Naive thymus-derived CD8-positive, alpha-beta T cell (primary cell): ENCODE results near the gene FOXN3. TPM values are rescaled to one million over a fixed set of nuclear protein-coding genes. Genes with fewer than 3 reads are reported as not detected.
A peak's percentile ranks its signal among the peaks of the same experiment; 100 is the strongest.
"Not testable (repeated sequence)": the region's sequence is repeated elsewhere in the genome, so short reads cannot be mapped to it uniquely, and the experiment has no call there.

Source experiments
- ATAC-seq, 2 donors: fragments of 150-1000 bp; cut with Tn5 transposase in 1 of 2; sonication (Bioruptor Pico), chemical (Tn5 transposase) in 1 of 2; 1 replicate in 1 of 2; 2 replicates in 1 of 2; pipeline ENCODE4 v1.10.0; 2021; ENCODE audit warnings: mild to moderate bottlenecking in 2 of 2, moderate library complexity in 2 of 2
- POLR2A ChIA-PET: fragments of 350-600 bp; sonication (Branson Sonifier 250); formaldehyde crosslinking; loops from one replicate; lab custom pipeline; 2021; ENCODE audit warnings: antibody characterized with exemption; lab: Charles Lee
- DNase-seq, 10 donors: peaks; one replicate each; pipeline versions ENCODE4 v3.0.0 to v3.0.0-alpha.2; 2020 to 2022
- H3K27ac Mint-ChIP-seq, 10 donors: one replicate each; pipeline ENCODE4 v1.8.0; 2020 to 2022; ENCODE audit warnings: mild to moderate bottlenecking in 10 of 10, mixed read lengths in 10 of 10, moderate library complexity in 4 of 10, inconsistent platforms in 1 of 10
- H3K27me3 Mint-ChIP-seq, 5 donors: one replicate each; pipeline ENCODE4 v1.8.0; 2021 to 2022; ENCODE audit warnings: mixed read lengths in 5 of 5
- H3K36me3 Mint-ChIP-seq, 3 donors: one replicate each; pipeline ENCODE4 v1.8.0; 2020 to 2022; ENCODE audit warnings: mixed read lengths in 3 of 3, mild to moderate bottlenecking in 2 of 3, inconsistent platforms in 1 of 3
- H3K4me1 Mint-ChIP-seq, 4 donors: one replicate each; pipeline ENCODE4 v1.8.0; 2021 to 2022; ENCODE audit warnings: mixed read lengths in 4 of 4
- H3K4me3 Mint-ChIP-seq, 10 donors: one replicate each; pipeline ENCODE4 v1.8.0; 2020 to 2022; ENCODE audit warnings: mild to moderate bottlenecking in 10 of 10, mixed read lengths in 10 of 10, moderate library complexity in 6 of 10, inconsistent platforms in 1 of 10
- H3K9me3 Mint-ChIP-seq, 9 donors: one replicate each; pipeline ENCODE4 v1.8.0; 2020 to 2022; ENCODE audit warnings: mixed read lengths in 9 of 9, mild to moderate bottlenecking in 3 of 9, inconsistent platforms in 1 of 9, moderate library complexity in 1 of 9
- polyA plus RNA-seq, 3 donors: library from polyadenylated mRNA; unstranded; fragments of 300-500 nt; fragmentation: Illumina TruSeq; gene quantifications; one replicate each; pipeline ENCODE4 v1.2.3, GENCODE V29; 2021
- total RNA-seq, 8 experiments: library from RNA in 2 of 8; stranded (reverse) in 2 of 8; gene quantifications; one replicate each; pipeline ENCODE4 v1.2.3 and lab custom pipeline; 2021 to 2026

FOXN3 gene
- total and polyA plus RNA-seq, 5 experiments from 2014 or later: 107 to 148 (median 125) TPM

- no peak for ATAC-seq
- POLR2A ChIA-PET: no interaction called here
- H3K4me1 Mint-ChIP-seq: peaks cover 26 to 75% (median 42%) of the 10 kb centered on the region in 4 donors
- H3K4me3 Mint-ChIP-seq: no peak overlapping the region
- no peak for DNase-seq
- H3K36me3 Mint-ChIP-seq: peaks cover 0 to 33% (median 11%) of the 10 kb centered on the region in 3 donors
- no peak overlapping the region for H3K27ac Mint-ChIP-seq
- no peaks in the 10 kb centered on the region for H3K27me3 Mint-ChIP-seq
- no peaks in the 10 kb centered on the region for H3K9me3 Mint-ChIP-seq
Observed at GRCh38 chr14:89215531-89215930, 201.5 kb downstream of the FOXN3 start.

GRCh38 chr14:89215114-89215513 lies 201.9 kb downstream of the FOXN3 start:
- Mint-ChIP-seq H3K27me3 (no peaks in the 10 kb centered on the region), H3K36me3 (peaks cover 0 to 31% (median 9%) of the 10 kb centered on the region in 3 donors), H3K4me3 (no peak overlapping the region), H3K4me1 (peaks cover 23 to 75% (median 39%) of the 10 kb centered on the region in 4 donors), H3K9me3 (no peaks in the 10 kb centered on the region), H3K27ac (peak overlapping the region in 1 of 10 donors; percentile 25)
- ATAC-seq: no peak
- DNase-seq: no peak
- POLR2A ChIA-PET: no interaction called here

GRCh38 chr14:89214221-89214965 lies 202.6 kb downstream of the FOXN3 start:
- ATAC-seq (no peak), DNase-seq (no peak)
- Mint-ChIP-seq H3K4me1 (peaks cover 23 to 80% (median 39%) of the 10 kb centered on the region in 4 donors), H3K9me3 (no peaks in the 10 kb centered on the region), H3K27me3 (no peaks in the 10 kb centered on the region), H3K36me3 (peaks cover 0 to 28% (median 13%) of the 10 kb centered on the region in 3 donors), H3K27ac (peak overlapping the region in 2 of 10 donors; percentile 25 to 50), H3K4me3 (no peak overlapping the region)
- POLR2A ChIA-PET: no interaction called here

DNA sequence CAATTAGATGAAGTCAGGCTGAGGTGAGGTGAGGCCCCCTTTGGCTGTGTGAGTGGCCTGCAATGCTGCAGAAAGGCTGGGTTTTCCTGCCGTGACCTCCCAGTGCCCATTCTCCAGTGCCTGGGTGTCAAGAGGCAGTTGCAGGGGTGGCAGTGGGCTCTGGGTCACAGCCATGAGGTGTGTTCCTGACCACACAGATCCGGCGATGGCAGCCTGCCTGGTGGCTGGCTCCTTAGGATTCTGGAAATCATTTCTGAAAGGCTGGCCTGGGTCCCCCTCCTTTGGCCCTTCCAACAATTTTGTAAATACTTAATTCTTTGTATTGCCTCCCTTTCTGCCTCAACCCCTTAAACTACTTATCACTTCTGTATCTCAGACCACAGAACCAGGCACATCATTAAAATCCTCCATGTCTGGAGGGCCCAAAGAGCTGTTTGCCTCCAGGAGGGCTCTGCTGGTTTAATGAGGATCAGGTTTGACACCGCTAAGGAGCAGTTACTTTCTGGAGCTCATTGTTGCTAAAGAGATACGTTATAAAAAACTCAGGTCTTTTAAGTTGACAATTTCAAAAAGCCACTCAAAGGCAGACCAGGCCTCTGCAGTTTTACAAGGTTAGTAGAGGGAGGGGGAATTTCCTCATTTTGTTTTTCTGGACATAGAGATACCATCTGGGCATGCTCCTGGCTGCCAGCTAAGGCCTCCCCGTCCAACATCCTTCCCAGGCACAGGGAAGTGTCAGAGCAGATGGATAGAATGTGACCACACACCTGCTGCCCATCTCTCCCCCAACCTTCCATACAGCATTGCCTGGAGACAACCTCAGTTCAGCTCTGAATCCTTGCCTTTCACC lies 204.4 kb downstream of the FOXN3 start:
- H3K27me3 Mint-ChIP-seq: no peaks in the 10 kb centered on the region
- ATAC-seq (no peak), DNase-seq (no peak)
- POLR2A ChIA-PET: no interaction called here
- H3K4me3 Mint-ChIP-seq: peak overlapping the region in 2 of 10 donors; percentile 15 to 48
- H3K27ac Mint-ChIP-seq: peak overlapping the region in 5 of 10 donors; percentile 18 to 61 (median 27)
- H3K9me3 Mint-ChIP-seq: no peaks in the 10 kb centered on the region
- peaks cover 0 to 22% (median 19%) of the 10 kb centered on the region in 3 donors for H3K36me3 Mint-ChIP-seq
- peaks cover 22 to 84% (median 47%) of the 10 kb centered on the region in 4 donors for H3K4me1 Mint-ChIP-seq

GRCh38 chr14:89209558-89209957 lies 207.5 kb downstream of the FOXN3 start:
- DNase-seq (no peak), ATAC-seq (no peak)
- no peak overlapping the region for H3K27ac Mint-ChIP-seq
- peaks cover 17 to 92% (median 53%) of the 10 kb centered on the region in 4 donors for H3K4me1 Mint-ChIP-seq
- H3K27me3 Mint-ChIP-seq: no peaks in the 10 kb centered on the region
- POLR2A ChIA-PET: no interaction called here
- H3K9me3 Mint-ChIP-seq: no peaks in the 10 kb centered on the region
- H3K36me3 Mint-ChIP-seq: peaks cover 8 to 33% (median 32%) of the 10 kb centered on the region in 3 donors
- H3K4me3 Mint-ChIP-seq: no peak overlapping the region

DNA sequence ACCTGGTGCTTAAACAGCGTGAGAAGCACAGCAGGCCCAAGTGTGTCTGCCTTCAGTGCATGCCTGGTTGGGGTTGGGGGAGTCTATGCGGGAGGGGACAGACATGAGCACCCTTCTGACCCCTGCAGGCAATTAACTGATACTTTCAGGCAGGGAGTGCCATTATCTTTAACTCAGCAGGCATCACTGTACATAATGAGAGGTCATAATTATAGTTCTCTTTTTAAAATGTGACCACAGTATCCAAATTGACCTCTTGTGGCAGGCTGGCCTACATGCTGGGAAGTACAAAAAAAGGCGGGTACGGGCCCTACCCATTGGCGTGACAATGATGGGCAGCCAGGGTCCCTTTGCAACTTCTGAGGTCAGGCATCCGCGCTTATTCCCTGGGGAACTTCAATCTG lies 209.1 kb downstream of the FOXN3 start:
- peaks cover 8 to 27% (median 25%) of the 10 kb centered on the region in 3 donors for H3K36me3 Mint-ChIP-seq
- H3K27ac Mint-ChIP-seq: peak overlapping the region in 2 of 10 donors; percentile 2 to 15
- ATAC-seq (no peak), DNase-seq (no peak)
- no peaks in the 10 kb centered on the region for H3K27me3 Mint-ChIP-seq
- peaks cover 25 to 95% (median 61%) of the 10 kb centered on the region in 4 donors for H3K4me1 Mint-ChIP-seq
- POLR2A ChIA-PET: no interaction called here
- no peaks in the 10 kb centered on the region for H3K9me3 Mint-ChIP-seq
- H3K4me3 Mint-ChIP-seq: no peak overlapping the region

GRCh38 chr14:89206389-89207031 lies 210.5 kb downstream of the FOXN3 start:
- POLR2A ChIA-PET: no interaction called here
- no peaks in the 10 kb centered on the region for H3K9me3 Mint-ChIP-seq
- peaks cover 8 to 27% (median 22%) of the 10 kb centered on the region in 3 donors for H3K36me3 Mint-ChIP-seq
- H3K27ac Mint-ChIP-seq: no peak overlapping the region
- peaks cover 29 to 94% (median 69%) of the 10 kb centered on the region in 4 donors for H3K4me1 Mint-ChIP-seq
- ATAC-seq: no peak
- DNase-seq: no peak
- H3K4me3 Mint-ChIP-seq: peak overlapping the region in 2 of 10 donors; percentile 11 to 25
- H3K27me3 Mint-ChIP-seq: no peaks in the 10 kb centered on the region

DNA sequence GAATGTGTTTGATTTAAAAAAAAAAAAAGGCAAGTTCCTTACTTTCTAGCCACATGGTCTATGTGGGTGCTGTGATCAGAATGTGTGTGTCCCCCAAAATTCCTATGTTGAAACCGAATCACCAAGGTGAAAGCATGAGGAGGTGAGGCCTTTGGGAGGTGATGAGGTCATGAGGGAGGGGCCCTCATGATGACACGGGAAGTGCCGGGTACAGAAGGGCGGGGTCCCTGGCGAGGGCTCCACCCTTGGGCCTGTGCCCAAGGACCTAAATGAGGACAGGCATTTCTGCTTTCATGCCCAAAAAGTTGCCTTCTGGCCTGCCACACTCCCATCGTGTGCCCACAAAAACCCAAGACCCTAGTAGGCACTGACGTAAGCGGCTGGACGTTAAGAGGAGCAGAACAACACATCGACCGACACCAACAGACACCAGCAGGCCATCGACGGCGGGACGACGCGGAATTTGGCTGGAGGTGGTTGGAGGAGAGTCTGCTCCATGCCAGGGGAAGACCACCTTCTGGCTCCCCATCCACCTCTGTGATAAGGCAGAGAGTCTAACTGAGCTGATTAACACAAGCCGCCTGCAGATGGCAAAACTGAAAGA lies 211.8 kb downstream of the FOXN3 start:
- Mint-ChIP-seq H3K4me3 (peak overlapping the region in 1 of 10 donors; percentile 45), H3K9me3 (no peaks in the 10 kb centered on the region), H3K27ac (peak overlapping the region in 1 of 10 donors; percentile 34), H3K4me1 (peaks cover 26 to 92% (median 75%) of the 10 kb centered on the region in 4 donors), H3K27me3 (no peaks in the 10 kb centered on the region), H3K36me3 (peaks cover 8 to 29% (median 21%) of the 10 kb centered on the region in 3 donors)
- POLR2A ChIA-PET: no interaction called here
- no peak for DNase-seq
- no peak for ATAC-seq

GRCh38 chr14:89202413-89203190 lies 214.4 kb downstream of the FOXN3 start:
- DNase-seq: no peak

GRCh38 chr14:89201645-89202044 lies 215.4 kb downstream of the FOXN3 start:
- Mint-ChIP-seq H3K36me3 (peaks cover 19 to 43% (median 42%) of the 10 kb centered on the region in 3 donors), H3K27ac (peak overlapping the region in 6 of 10 donors; percentile 15 to 71 (median 53)), H3K27me3 (no peaks in the 10 kb centered on the region), H3K4me1 (peaks cover 30 to 93% (median 74%) of the 10 kb centered on the region in 4 donors), H3K9me3 (peaks cover 0 to 13% (median 3%) of the 10 kb centered on the region in 9 donors), H3K4me3 (peak overlapping the region in 2 of 10 donors; percentile 8 to 45)
- DNase-seq (no peak), ATAC-seq (peak in 1 of 2 donors; percentile 36)
- POLR2A ChIA-PET: no interaction called here

More at GRCh38 chr14:89202413-89203190, 214.4 kb downstream of the FOXN3 start:
- POLR2A ChIA-PET: no interaction called here
- ATAC-seq: no peak
- Mint-ChIP-seq H3K36me3 (peaks cover 15 to 42% (median 37%) of the 10 kb centered on the region in 3 donors), H3K27me3 (no peaks in the 10 kb centered on the region), H3K9me3 (peaks cover 0 to 8% (median 0%) of the 10 kb centered on the region in 9 donors), H3K4me1 (peaks cover 25 to 89% (median 73%) of the 10 kb centered on the region in 4 donors), H3K4me3 (peak overlapping the region in 5 of 10 donors; percentile 18 to 52 (median 48)), H3K27ac (peak overlapping the region in 4 of 10 donors; percentile 8 to 71 (median 42))

DNA sequence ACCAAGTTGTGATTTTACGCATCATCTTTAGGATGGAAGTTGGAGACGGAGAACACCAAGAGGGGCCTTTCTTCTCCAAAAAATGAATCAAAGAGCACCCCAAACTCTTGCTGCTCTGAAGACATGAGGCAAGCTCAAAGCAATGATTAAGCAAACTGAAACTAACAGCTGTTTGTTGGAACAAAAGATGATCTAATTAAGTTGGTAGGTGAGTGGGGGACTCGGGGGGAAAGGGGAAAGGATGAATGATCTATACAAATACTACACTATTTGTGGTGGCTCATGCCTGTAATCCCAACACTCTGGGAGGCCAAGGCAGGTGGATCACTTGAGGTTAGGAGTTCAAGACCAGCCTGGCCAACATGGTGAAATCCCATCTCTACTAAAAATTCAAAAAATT lies 217.7 kb downstream of the FOXN3 start:
- H3K27me3 Mint-ChIP-seq, H3K4me3 Mint-ChIP-seq, DNase-seq, ATAC-seq: not testable (repeated sequence)
- H3K9me3 Mint-ChIP-seq: peaks cover 0 to 13% (median 3%) of the 10 kb centered on the region in 9 donors
- peaks cover 28 to 89% (median 72%) of the 10 kb centered on the region in 4 donors for H3K4me1 Mint-ChIP-seq
- peak overlapping the region in 4 of 10 donors; percentile 3 to 80 (median 38) for H3K27ac Mint-ChIP-seq
- H3K36me3 Mint-ChIP-seq: peaks cover 17 to 38% (median 34%) of the 10 kb centered on the region in 3 donors
- POLR2A ChIA-PET: interaction anchor here (0.5 kb wide), 1 partner anchor 107 kb away, joined by 5 read pairs; no protein-coding TSS in a partner anchor
